ENCODE measurements around the gene SLC22A23.

DNA sequence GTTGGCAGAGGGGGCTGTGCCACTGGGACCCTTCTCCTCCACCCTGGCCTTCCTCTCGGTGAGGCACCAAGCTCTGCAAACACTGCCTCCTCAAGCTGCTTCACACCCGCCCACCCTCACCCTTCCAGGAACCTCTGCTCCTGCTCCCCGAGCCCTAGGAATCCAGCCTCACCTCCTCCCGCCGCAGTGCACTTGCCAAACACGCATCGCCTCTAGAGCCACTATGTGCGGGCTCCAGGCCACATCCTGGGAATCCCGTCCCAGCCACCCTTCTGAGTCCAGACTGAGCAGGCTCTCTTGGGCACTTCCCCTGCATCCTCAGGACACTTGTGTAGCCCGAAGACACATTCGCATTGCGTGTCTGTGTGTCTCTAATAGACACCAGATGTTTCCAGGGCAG is 179.6 kb downstream of the SLC22A23 start:
- TF ChIP-seq EZH2 (IDR thresholded peaks at IDR 0.05; ENCODE audit: insufficient read depth, poor library complexity, severe bottlenecking) = no peak
- TF ChIP-seq EZH2phosphoT487 (IDR thresholded peaks at IDR 0.05; ENCODE audit: insufficient read depth, low read depth) = no peak
